Effector CD4-positive, alpha-beta T cell (primary cell): ENCODE data around the gene HES5.

Source experiments
- DNase-seq: peaks from one replicate; pipeline ENCODE4 v3.0.0-alpha.2; 2020

The HES5 gene

DNA sequence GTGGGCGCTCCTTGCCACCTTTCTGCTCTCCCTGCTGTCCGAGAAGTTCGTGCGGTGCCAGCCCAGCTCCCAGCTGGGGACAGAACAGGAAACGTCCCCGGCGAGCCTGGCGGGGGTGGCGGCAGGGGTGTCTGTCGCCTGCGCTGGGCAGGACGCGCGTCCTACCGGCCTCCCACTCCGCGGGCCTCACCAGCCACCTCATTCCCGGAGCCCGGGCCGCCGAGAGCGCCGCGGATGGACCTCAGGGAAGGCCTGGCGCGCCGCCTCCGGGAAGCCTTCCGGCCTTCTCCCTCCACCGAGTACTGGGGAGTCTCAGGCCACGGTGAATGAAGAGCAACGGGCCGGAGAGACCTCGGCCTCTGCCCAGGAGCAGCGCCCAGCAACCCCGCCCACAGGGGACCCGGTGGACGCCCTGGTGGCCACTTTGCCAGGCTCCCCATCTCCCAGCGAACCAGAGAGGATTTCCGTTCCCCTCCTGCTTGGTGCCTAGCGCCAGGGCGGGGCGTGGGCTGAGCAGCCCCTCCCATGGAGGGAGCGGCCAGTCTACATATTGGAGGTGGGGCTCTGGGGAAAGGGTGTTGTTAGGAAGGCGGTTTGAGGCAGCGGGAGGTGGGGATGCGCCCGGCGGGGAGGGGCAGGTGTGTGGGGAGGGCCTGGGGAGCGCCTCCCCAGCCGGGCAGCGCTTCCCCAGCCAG is 16.6 kb upstream of the HES5 start:
- peak; percentile 77 for DNase-seq

- DNase-seq = peak; percentile 83
Measured at GRCh38 chr1:2545754-2546514, 15.9 kb upstream of the HES5 start.

DNA sequence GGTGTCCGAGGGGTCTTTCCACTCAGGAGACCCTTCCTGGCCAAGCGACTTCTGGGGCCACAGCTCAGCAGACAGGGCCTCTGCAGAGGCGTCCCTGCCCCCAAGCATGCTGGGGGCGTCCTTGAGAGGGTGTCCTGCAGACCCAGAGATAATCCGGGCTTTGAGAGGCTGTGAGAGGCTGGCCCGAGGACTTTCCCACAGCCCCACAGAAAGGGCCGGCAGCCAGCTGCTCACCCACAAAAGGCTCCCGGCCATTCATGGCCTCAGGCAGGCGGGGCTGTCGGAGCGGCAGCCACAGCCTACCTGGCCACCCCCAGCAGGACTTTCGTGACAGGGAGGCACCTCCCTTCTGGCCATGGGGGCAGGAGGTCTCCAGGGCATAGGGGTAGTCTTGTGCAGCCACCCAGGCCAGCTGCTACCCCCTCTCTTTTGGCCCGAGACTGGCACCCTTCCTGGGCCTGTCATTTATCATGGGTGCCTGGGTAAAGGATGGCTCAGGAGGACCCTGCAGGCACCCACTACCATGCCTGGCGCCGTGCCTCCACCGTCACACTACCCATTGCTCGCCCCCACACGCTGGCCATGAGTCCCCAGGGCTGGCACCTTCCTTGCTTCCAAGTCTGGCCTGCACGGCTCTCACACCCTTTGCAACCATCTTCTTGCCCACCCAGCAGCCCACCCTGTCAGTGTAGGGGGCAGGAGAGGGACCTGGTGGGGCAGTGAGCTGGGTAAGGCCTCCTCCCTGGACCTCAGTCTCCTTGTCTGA is 15.0 kb upstream of the HES5 start:
- no peak for DNase-seq

DNA sequence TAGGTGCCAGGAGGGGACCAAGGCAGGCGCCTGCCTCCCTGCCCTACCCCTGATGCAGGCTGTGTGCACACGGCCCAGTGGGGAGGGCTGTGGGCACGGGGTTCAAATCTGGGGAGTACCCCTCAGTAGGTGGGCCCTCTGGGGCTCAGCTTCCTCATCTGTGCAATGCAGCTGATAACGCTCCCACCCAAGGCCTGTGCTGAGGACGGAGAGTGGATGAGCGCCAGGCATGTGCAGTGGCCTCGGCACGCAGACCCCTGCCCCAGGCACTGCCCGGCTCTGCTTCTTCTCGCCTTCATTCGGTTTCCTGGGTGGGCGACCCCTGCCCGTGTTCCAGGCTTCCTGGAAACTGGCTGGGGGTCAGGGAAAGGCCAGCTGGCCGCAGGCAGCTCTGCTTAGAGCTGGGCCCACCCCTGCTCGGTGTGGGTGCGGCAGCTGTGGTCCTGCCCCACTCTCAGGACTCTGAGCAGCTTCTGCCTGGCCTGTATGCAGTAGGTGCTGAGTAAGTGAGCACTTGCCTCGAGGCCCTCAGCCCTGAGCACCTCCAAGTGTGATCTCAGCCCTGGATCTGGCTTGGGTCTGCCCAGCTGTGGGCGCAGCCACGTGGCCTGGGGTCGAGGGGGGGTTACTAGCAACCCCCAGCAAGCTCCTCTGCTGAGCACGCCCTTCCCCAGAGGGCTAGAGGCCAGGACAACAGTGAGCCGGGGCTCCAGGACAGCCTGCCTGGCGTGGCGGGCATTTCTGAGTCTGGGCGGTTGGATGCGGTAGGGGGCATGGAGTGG is 14.2 kb upstream of the HES5 start:
- DNase-seq = no peak

- peak; percentile 34 for DNase-seq
Measured at GRCh38 chr1:2543543-2544092, 13.6 kb upstream of the HES5 start.

DNA sequence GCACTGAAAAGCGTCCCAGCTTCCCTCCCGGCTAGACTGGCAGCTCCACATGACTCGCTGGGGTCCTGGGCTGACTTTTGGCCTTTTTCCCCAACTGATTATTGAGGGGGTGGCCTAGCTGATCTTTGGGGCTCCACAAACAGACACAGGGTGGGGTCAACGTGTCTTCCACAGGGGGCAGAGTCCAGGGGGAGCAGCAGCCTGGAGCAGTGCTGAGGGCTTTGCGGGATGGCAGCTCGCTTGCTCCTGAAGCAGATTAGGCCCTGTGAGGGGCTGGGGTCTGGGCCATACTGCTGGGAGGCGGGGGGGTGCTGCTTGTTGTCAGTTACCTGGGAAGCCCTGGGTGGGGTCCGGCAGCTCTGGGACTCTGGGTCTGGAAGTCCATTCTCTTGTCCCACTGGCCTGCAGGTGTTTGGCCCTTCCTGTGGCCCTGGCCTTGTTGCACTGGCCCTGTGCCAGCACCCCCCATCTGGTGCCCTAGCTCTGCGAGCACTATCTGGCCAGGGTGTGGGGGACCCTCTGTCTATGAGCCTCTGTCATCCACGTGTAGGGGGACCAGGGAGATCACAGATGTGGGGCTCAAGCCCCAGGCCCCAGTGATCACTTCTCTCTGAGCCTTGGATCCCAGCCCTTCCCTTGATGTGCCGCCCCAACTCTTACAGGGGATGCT is 12.3 kb upstream of the HES5 start:
- no peak for DNase-seq

DNA sequence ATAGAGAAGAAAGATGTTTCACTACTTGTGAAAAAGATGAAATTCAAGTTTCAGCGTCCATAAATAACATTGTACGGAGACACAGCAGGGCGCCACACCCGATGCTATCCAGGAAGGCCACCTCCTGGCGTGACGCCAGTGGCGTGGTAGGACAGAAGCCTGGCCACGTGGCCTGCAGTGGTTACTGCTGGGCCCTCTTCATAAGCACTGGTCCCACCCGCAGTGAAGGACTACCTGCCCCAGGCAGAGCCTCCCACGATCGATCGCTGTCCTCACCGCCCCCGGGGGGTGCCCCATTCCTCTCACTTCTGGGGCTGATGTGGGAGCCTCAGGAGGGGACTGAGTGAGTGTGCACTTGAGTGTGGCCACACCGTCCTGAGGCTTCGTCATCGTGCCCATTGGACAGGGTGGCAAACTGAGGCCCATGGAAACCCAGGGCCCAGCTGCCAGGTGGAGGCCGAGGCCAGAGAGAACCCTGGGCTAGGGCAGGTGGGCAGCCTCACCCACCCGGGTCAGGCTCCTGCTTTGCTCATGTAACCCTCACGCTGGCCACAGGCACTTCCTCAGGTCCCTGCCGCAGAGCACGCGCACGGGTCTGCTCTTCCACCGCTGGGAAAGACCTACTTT is 11.7 kb upstream of the HES5 start:
- no peak for DNase-seq

DNA sequence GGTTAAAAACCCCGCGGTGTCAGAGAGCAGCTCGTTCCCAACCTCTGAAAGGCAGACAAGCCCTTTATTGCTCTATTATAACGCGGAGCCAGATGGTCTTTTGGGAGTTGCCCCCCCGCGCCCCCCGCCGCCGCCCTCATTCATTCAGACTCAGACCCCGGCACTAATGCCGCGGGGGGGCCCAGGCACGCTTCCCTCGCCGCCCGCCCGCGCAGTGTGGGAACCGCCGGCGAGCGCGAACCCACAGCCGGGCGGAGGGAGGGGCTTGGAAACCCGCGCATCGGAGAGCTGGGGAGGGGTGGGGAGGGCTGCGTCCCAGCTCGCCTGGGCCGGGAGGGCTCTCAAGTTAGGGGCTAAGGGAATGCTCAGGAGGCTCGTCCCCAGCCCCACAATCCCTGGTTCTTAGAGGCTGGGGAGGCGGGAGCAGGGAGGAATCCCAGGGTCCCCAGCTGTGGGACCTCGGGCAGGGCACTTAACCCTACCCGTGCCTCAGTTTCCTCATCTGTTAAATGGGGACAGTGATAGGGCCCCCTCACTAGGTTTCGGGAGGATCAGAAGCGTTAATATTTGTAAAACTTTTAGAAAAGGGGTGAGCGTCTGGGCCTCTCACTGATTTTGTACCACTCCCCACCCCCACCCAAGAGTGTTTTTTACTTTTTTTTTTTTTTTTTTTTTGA is 10.9 kb upstream of the HES5 start:
- no peak for DNase-seq

- DNase-seq = no peak
Measured at GRCh38 chr1:2539312-2539907, 9.3 kb upstream of the HES5 start.

GRCh38 chr1:2538872-2539271 is 8.8 kb upstream of the HES5 start:
- no peak for DNase-seq

- no peak for DNase-seq
Measured at GRCh38 chr1:2538376-2538775, 8.3 kb upstream of the HES5 start.

- no peak for DNase-seq
Measured at GRCh38 chr1:2537784-2538115, 7.7 kb upstream of the HES5 start.

DNA sequence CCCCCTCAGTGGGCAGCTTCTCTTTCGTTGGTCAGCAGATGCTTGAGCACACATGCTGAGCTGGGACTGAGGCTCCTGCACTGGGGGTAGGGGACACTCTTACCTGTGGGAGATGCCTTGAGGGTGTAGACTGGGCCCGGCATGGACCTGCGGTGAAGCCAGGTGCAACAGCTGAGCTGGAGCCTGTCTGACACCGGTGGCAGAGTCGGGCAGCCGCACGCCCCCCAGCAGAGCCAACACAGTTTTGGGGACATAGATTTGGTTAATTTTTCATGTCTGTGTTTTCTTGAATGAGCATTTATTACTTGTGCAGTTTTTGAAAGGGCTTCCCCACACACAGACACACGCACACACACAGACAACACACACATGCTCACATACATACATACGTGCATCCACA is 5.9 kb upstream of the HES5 start:
- no peak for DNase-seq

DNA sequence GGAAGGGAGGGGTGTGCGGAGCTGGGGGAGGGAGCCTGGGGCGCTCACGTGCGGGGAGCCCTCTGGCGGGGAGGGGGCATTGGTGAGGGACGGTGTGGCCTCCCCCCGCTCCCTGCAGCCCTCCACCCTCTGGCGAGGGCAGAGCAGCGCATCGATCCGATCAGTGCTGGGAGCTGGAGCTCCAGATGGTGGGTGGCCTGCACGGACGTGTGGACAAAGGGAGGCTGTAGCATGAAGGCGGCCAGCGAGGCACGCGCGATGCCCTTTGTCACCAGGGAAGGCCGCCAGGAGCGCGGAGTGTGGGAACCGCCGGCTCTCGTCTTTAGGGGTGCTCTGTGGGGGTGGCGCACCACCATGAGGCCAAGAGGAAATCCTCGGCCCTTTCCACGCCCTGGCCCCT is 5.4 kb upstream of the HES5 start:
- no peak for DNase-seq

DNA sequence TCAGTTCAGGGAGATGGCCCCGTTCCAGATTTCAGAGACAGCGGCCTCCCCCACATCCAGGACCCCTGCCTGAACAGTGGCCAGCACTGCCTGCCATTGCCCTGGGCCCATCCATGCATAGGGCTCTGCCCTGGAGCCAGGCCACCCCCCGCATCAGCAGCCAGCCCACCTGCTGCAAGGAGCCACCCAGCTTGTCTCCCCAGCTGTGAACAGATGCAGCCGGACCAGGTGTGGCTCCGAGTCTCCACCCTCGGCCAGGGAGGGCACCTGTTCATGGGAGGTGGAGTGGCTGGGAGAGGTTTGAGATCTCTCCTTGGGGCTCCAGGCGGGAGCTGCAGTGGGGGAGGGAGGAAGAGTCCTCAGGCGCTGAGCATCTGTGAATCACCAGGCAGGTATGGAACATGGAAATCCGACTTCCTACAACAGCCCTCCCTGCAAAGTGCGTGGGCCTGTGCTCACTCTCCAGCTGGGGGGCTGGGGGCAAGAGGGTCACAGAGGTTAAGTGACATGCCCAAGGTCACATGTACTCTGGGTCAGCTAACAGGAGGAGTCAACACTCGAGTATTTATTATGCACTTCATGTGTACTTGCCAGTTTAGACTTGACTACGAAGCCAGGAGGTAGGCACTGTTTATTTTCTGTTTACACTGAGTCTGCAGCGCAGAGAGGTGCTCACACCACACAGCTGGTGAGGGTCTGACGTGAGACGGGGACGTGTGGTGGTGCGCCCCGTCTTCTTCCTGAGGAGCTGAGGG is 4.8 kb upstream of the HES5 start:
- no peak for DNase-seq

- no peak for DNase-seq
Measured at GRCh38 chr1:2534315-2534686, 4.2 kb upstream of the HES5 start.

DNA sequence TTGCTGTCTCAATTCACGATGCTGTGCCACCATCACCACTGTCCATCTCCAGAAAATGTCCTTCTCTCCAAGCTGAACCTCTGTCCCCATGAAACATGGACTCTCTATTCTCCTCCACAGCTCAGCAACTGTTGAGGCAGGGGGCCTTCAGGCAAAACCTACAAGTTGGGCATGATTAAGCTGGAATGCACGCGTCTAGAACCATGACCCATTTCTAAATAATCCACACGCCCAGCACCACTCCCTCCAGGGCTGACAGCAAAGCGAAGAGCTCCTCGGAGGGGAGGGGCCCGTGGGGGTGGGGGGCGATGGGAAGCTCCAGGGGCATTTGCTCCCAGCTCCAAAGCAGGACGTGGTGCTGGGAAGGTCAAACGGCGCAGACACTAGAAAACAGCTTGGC is 3.3 kb upstream of the HES5 start:
- no peak for DNase-seq

DNA sequence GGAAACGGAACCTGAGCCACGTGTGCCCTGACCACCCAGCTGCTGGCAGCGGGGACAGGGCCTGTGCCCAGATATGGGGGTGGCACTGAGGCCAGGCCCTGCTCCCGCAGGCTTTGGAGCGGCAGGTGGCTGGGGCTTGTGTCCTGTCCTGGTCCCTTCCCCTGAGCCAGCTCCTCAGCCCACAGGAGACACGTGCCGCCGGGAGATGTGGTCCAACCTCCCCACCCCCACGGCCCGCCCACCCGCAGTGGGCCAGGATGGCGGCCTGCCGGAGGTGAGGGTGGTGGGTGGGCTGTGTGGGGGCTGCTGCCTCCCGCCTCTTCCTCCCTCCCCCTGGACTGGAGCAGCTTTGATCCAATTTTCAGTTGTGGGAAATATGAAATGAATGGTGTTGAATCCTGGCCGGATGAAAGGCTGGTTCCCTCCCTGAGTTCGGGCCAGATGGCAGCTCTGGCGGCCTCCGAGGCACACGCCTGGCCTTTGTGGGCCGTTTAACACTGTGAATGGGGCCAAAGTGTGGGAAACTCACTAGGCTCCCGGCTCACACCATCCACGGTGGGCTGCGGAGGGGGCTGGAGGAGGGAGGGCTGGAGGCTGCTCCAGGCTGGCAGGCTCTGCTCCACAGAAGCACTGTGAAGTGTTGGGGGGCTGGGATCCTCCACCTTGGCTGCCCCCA is 2.6 kb upstream of the HES5 start:
- DNase-seq = no peak
